HEK293 (cell line): ENCODE results near the gene TOPORS.
"Not testable (repeated sequence)": the region's sequence is repeated elsewhere in the genome, so short reads cannot be mapped to it uniquely, and the experiment has no call there.

Experiments used
- CTCF ChIA-PET: fragments of 350-600 bp; formaldehyde crosslinking; extraction: SDS; loops from one replicate; lab custom pipeline; 2021; ENCODE audit warnings: antibody characterized with exemption; lab: Yijun Ruan, JAX
- POLR2A ChIA-PET: fragments of 300-600 bp; formaldehyde crosslinking; extraction: SDS; loops from one replicate; lab custom pipeline; 2020; ENCODE audit warnings: antibody characterized with exemption, inconsistent platforms; lab: Yijun Ruan, JAX
- H3K27ac ChIP-seq: fragments of 200-500 bp; sonication (Bioruptor generic); 2 replicates; pipeline ENCODE4 v1.5.1; 2014; ENCODE audit warnings: low read depth, low read length, control low read depth, inconsistent platforms; ENCODE audit errors: extremely low read depth
- H3K36me3 ChIP-seq, 2 experiments: fragments of 200-500 bp in 1 of 2; sonication (Bioruptor generic) in 1 of 2; 1 replicate in 1 of 2; 2 replicates in 1 of 2; pipeline ENCODE4 v1.5.1; 2014 to 2017; ENCODE audit warnings: inconsistent platforms in 2 of 2, low read length in 2 of 2; ENCODE audit not compliant: control insufficient read depth in 2 of 2, insufficient read depth in 1 of 2
- H3K4me1 ChIP-seq: fragments of 200-500 bp; sonication (Bioruptor generic); 2 replicates; pipeline ENCODE4 v1.5.1; 2014; ENCODE audit warnings: mild to moderate bottlenecking, low read length, inconsistent platforms; ENCODE audit not compliant: control insufficient read depth, insufficient read depth
- H3K4me3 ChIP-seq: 2 replicates; pipeline ENCODE4 v1.5.1; 2011; ENCODE audit warnings: low read depth, mild to moderate bottlenecking, control low read depth, low read length, moderate library complexity
- H3K9me3 ChIP-seq: fragments of 200-500 bp; sonication (Bioruptor generic); 2 replicates; pipeline ENCODE4 v1.5.1; 2014; ENCODE audit warnings: low read depth, low read length, inconsistent platforms; ENCODE audit not compliant: control insufficient read depth, insufficient read depth
- GLIS2 ChIP-seq: fragments of 450-650 bp; formaldehyde crosslinking; IDR thresholded peaks from 2 replicates; pipeline ENCODE4 v1.5.1; 2016; ENCODE audit warnings: missing biosample characterization, missing genetic modification characterization
- PRDM1 ChIP-seq: fragments of 450-650 bp; formaldehyde crosslinking; IDR thresholded peaks from 2 replicates; pipeline ENCODE4; 2016; ENCODE audit warnings: missing biosample characterization, missing genetic modification characterization
- PRDM2 ChIP-seq: fragments of 450-650 bp; formaldehyde crosslinking; IDR thresholded peaks from 2 replicates; pipeline ENCODE4 v1.5.1; 2016; ENCODE audit warnings: missing biosample characterization, missing genetic modification characterization, borderline replicate concordance
- SCRT1 ChIP-seq: fragments of 450-650 bp; formaldehyde crosslinking; IDR thresholded peaks from 2 replicates; pipeline ENCODE4 v1.5.1; 2016; ENCODE audit warnings: missing biosample characterization, missing genetic modification characterization, borderline replicate concordance
- SP2 ChIP-seq: fragments of 450-650 bp; formaldehyde crosslinking; IDR thresholded peaks from 2 replicates; pipeline ENCODE4 v1.5.1; 2016; ENCODE audit warnings: missing biosample characterization, missing genetic modification characterization
- SP3 ChIP-seq: fragments of 450-650 bp; formaldehyde crosslinking; IDR thresholded peaks from 2 replicates; pipeline ENCODE4 v1.5.1; 2016; ENCODE audit warnings: missing biosample characterization, missing genetic modification characterization
- YY1 ChIP-seq: fragments of 450-650 bp; formaldehyde crosslinking; IDR thresholded peaks from 2 replicates; pipeline ENCODE4 v1.5.1; 2018; ENCODE audit warnings: missing biosample characterization, missing genetic modification characterization
- ZBTB10 ChIP-seq: fragments of 450-650 bp; formaldehyde crosslinking; IDR thresholded peaks from 2 replicates; pipeline ENCODE4 v1.5.1; 2016; ENCODE audit warnings: missing biosample characterization, missing genetic modification characterization
- ZFHX2 ChIP-seq: fragments of 450-650 bp; formaldehyde crosslinking; conservative IDR thresholded peaks from 2 replicates; pipeline ENCODE4 v1.5.1; 2016; ENCODE audit warnings: missing biosample characterization, missing genetic modification characterization
- ZFP3 ChIP-seq: fragments of 450-650 bp; formaldehyde crosslinking; IDR thresholded peaks from 2 replicates; pipeline ENCODE4 v1.5.1; 2016; ENCODE audit warnings: low read depth, missing biosample characterization, missing genetic modification characterization
- ZNF112 ChIP-seq: fragments of 450-650 bp; formaldehyde crosslinking; IDR thresholded peaks from 2 replicates; pipeline ENCODE4 v1.5.0; 2017; ENCODE audit warnings: missing biosample characterization, missing genetic modification characterization
- ZNF19 ChIP-seq: fragments of 450-650 bp; formaldehyde crosslinking; IDR thresholded peaks from 2 replicates; pipeline ENCODE4; 2016; ENCODE audit warnings: missing biosample characterization, missing genetic modification characterization, low read depth
- ZNF2 ChIP-seq: fragments of 450-650 bp; formaldehyde crosslinking; IDR thresholded peaks from 2 replicates; pipeline ENCODE4 v1.5.1; 2016; ENCODE audit warnings: missing biosample characterization, missing genetic modification characterization
- ZNF214 ChIP-seq: fragments of 450-650 bp; formaldehyde crosslinking; IDR thresholded peaks from 2 replicates; pipeline ENCODE4 v1.5.1; 2017; ENCODE audit warnings: missing biosample characterization, mild to moderate bottlenecking, missing genetic modification characterization, borderline replicate concordance
- ZNF292 ChIP-seq: fragments of 450-650 bp; formaldehyde crosslinking; IDR thresholded peaks from 2 replicates; pipeline ENCODE4 v1.5.1; 2016; ENCODE audit warnings: low read depth, missing biosample characterization, missing genetic modification characterization, borderline replicate concordance
- ZNF335 ChIP-seq: fragments of 450-650 bp; formaldehyde crosslinking; conservative IDR thresholded peaks from 2 replicates; pipeline ENCODE4 v1.5.1; 2016; ENCODE audit warnings: missing biosample characterization, missing genetic modification characterization
- ZNF404 ChIP-seq: fragments of 450-650 bp; formaldehyde crosslinking; IDR thresholded peaks from 2 replicates; pipeline ENCODE4 v1.5.1; 2017; ENCODE audit warnings: missing biosample characterization, missing genetic modification characterization
- ZNF555 ChIP-seq: fragments of 450-650 bp; formaldehyde crosslinking; conservative IDR thresholded peaks from 2 replicates; pipeline ENCODE4 v1.5.1; 2017; ENCODE audit warnings: missing biosample characterization, mild to moderate bottlenecking, missing genetic modification characterization, inconsistent platforms
- ZNF600 ChIP-seq: fragments of 450-650 bp; formaldehyde crosslinking; IDR thresholded peaks from 2 replicates; pipeline ENCODE4 v1.5.1; 2016; ENCODE audit warnings: missing biosample characterization, missing genetic modification characterization
- ZNF639 ChIP-seq: fragments of 450-650 bp; formaldehyde crosslinking; IDR thresholded peaks from 2 replicates; pipeline ENCODE4 v1.5.1; 2016; ENCODE audit warnings: missing biosample characterization, missing genetic modification characterization
- ZNF707 ChIP-seq: fragments of 450-650 bp; formaldehyde crosslinking; IDR thresholded peaks from 2 replicates; pipeline ENCODE4 v1.5.1; 2016; ENCODE audit warnings: missing biosample characterization, missing genetic modification characterization
- ZNF792 ChIP-seq: fragments of 450-650 bp; formaldehyde crosslinking; IDR thresholded peaks from 2 replicates; pipeline ENCODE4 v1.5.1; 2016; ENCODE audit warnings: missing biosample characterization, missing genetic modification characterization

Gene TOPORS

GRCh38 chr9:32525709-32526030 is 26.7 kb downstream of the TOPORS start:
- H3K4me1 ChIP-seq: peaks cover 4% of the 10 kb centered on the region; the same call in 1 of the 2 replicates
- ChIA-PET CTCF (interaction anchor here (0.6 to 9.6 kb wide), 28 partner anchors 9 to 500 kb away, joined by 3 to 130 read pairs (median 5); partner anchors contain the start of genes ACO1, NDUFB6, SMIM27 and TOPORS), POLR2A (interaction anchor here (0.6 to 2.8 kb wide), 12 partner anchors 8 to 499 kb away, joined by 3 to 36 read pairs (median 5); partner anchors contain the start of genes ACO1, DNAJA1 and SMIM27)
- H3K36me3 ChIP-seq: no peaks in the 10 kb centered on the region; a peak in 1 of 3 replicates
- H3K9me3 ChIP-seq: no peaks in the 10 kb centered on the region
- H3K4me3 ChIP-seq: peak overlapping the region; percentile 53
- peak overlapping the region; percentile 69 for H3K27ac ChIP-seq
- no peak for TF ChIP-seq YY1 (tag by site-specific recombination)
- peak; percentile 59 for TF ChIP-seq ZNF335 (tag by site-specific recombination)

GRCh38 chr9:32524892-32525708 is 27.3 kb downstream of the TOPORS start:
- ChIA-PET CTCF (interaction anchor here (0.5 to 9.6 kb wide), 22 partner anchors 8 to 947 kb away, joined by 3 to 130 read pairs (median 5); partner anchors contain the start of genes ACO1, NDUFB6, SMIM27 and TOPORS), POLR2A (interaction anchor here (0.6 to 2.8 kb wide), 13 partner anchors 8 to 500 kb away, joined by 3 to 36 read pairs (median 4); partner anchors contain the start of genes ACO1, DNAJA1 and SMIM27)
- H3K9me3 ChIP-seq: no peaks in the 10 kb centered on the region
- H3K27ac ChIP-seq: no peak overlapping the region
- TF ChIP-seq ZNF404 (tag by site-specific recombination) (no peak), SP2 (tag by site-specific recombination) (no peak), PRDM1 (tag by site-specific recombination) (no peak), ZFP3 (tag by site-specific recombination) (no peak), ZNF792 (tag by site-specific recombination) (no peak), ZNF292 (no peak), ZNF112 (tag by site-specific recombination) (no peak), SP3 (tag by site-specific recombination) (no peak), ZNF639 (tag by site-specific recombination) (no peak), ZNF214 (no peak), ZNF555 (tag by site-specific recombination) (no peak), ZFHX2 (tag by site-specific recombination) (no peak), PRDM2 (tag by site-specific recombination) (no peak), ZNF600 (tag by site-specific recombination) (no peak), ZNF707 (tag by site-specific recombination) (no peak), GLIS2 (tag by site-specific recombination) (no peak), ZNF19 (tag by site-specific recombination) (no peak), ZNF2 (no peak), ZBTB10 (tag by site-specific recombination) (no peak), SCRT1 (tag by site-specific recombination) (no peak)
- peaks cover 4% of the 10 kb centered on the region; the same call in 1 of the 2 replicates for H3K4me1 ChIP-seq
- H3K4me3 ChIP-seq: peak overlapping the region; percentile 53
- no peaks in the 10 kb centered on the region; a peak in 1 of 3 replicates for H3K36me3 ChIP-seq

- H3K9me3 ChIP-seq, H3K27ac ChIP-seq, H3K4me3 ChIP-seq, H3K36me3 ChIP-seq, H3K4me1 ChIP-seq: not testable (repeated sequence)
- CTCF ChIA-PET: interaction anchor here (0.9 to 9.6 kb wide), 7 partner anchors 36 to 449 kb away, joined by 3 to 130 read pairs (median 12); partner anchors contain the start of gene ACO1
- POLR2A ChIA-PET: interaction anchor here (0.6 to 2.8 kb wide), 4 partner anchors 16 to 140 kb away, joined by 3 to 36 read pairs (median 18); partner anchors contain the start of genes ACO1 and SMIM27
Observed at GRCh38 chr9:32524558-32524891, 27.9 kb downstream of the TOPORS start.
